GM23338 (cell line): Measurements from ENCODE around the gene IL18R1. TPM values are rescaled to one million over a fixed set of nuclear protein-coding genes. Genes with fewer than 3 reads are reported as not detected.

ENCODE experiments used
- ATAC-seq: fragments of 200-7000 bp; cut with Tn5 transposase; 3 replicates; pipeline ENCODE4 v1.9.1; 2020
- DNase-seq: peaks from one replicate; pipeline ENCODE4 v3.0.0-alpha.2; 2015; ENCODE audit warnings: low spot score
- H2AFZ ChIP-seq: fragments of 200-600 bp; sonication (generic); 2 replicates; pipeline ENCODE4 v1.8.0; 2016; ENCODE audit warnings: antibody characterized with exemption, mild to moderate bottlenecking, moderate library complexity
- H3F3A ChIP-seq: fragments of 200-600 bp; sonication (generic); replicated peaks from 2 replicates; pipeline ENCODE4 v1.8.0; 2017; ENCODE audit warnings: antibody characterized with exemption, mixed run types, low read depth
- H3K27ac ChIP-seq: fragments of 200-600 bp; sonication (generic); 2 replicates; pipeline ENCODE4 v1.6.1; 2016; ENCODE audit warnings: low read depth
- H3K27me3 ChIP-seq: fragments of 200-600 bp; sonication (generic); 2 replicates; pipeline ENCODE4 v1.8.0; 2016; ENCODE audit warnings: mild to moderate bottlenecking, mixed run types, moderate library complexity; ENCODE audit not compliant: insufficient read depth
- H3K36me3 ChIP-seq: fragments of 200-600 bp; sonication (generic); 2 replicates; pipeline ENCODE4 v1.8.0; 2016; ENCODE audit warnings: mild to moderate bottlenecking; ENCODE audit not compliant: insufficient read depth
- H3K4me1 ChIP-seq: fragments of 200-600 bp; sonication (generic); 2 replicates; pipeline ENCODE4 v1.8.0; 2016; ENCODE audit warnings: mild to moderate bottlenecking, moderate library complexity; ENCODE audit not compliant: insufficient read depth
- H3K4me2 ChIP-seq: fragments of 200-600 bp; sonication (generic); 2 replicates; pipeline ENCODE4 v1.7.1; 2017; ENCODE audit warnings: mixed run types
- H3K4me3 ChIP-seq: fragments of 200-600 bp; sonication (generic); 2 replicates; pipeline ENCODE4 v1.6.1; 2016; ENCODE audit warnings: mixed run types
- H3K79me2 ChIP-seq: fragments of 200-600 bp; sonication (generic); replicated peaks from 2 replicates; pipeline ENCODE4 v1.8.0; 2017; ENCODE audit warnings: mild to moderate bottlenecking; ENCODE audit not compliant: insufficient read depth
- H3K9me2 ChIP-seq: fragments of 200-600 bp; sonication (generic); 2 replicates; pipeline ENCODE4 v1.8.0; 2017; ENCODE audit not compliant: insufficient read depth
- H4K20me1 ChIP-seq: fragments of 200-600 bp; sonication (generic); replicated peaks from 2 replicates; pipeline ENCODE4 v1.8.0; 2017; ENCODE audit warnings: mild to moderate bottlenecking; ENCODE audit not compliant: insufficient read depth
- H3K27ac Mint-ChIP-seq: 2 replicates; pipeline ENCODE4 v1.8.0; 2020; ENCODE audit warnings: inconsistent platforms, mild to moderate bottlenecking, moderate library complexity, mixed read lengths
- H3K27me3 Mint-ChIP-seq: 3 replicates; pipeline ENCODE4 v1.8.0; 2022; ENCODE audit warnings: low read depth, mild to moderate bottlenecking, moderate library complexity, mixed read lengths, inconsistent platforms; ENCODE audit not compliant: insufficient read depth, poor library complexity
- H3K36me3 Mint-ChIP-seq: 3 replicates; pipeline ENCODE4 v1.8.0; 2021; ENCODE audit warnings: low read depth, mild to moderate bottlenecking, inconsistent platforms, moderate library complexity, mixed read lengths
- H3K4me1 Mint-ChIP-seq: 3 replicates; pipeline ENCODE4 v1.8.0; 2020; ENCODE audit warnings: mild to moderate bottlenecking, inconsistent platforms, mixed read lengths
- H3K4me3 Mint-ChIP-seq: 3 replicates; pipeline ENCODE4 v1.8.0; 2021; ENCODE audit warnings: moderate library complexity, mild to moderate bottlenecking, inconsistent platforms, mixed read lengths
- H3K9me3 Mint-ChIP-seq: 3 replicates; pipeline ENCODE4 v1.8.0; 2020; ENCODE audit warnings: moderate library complexity, mild to moderate bottlenecking, inconsistent platforms, mixed read lengths
- CREB1 ChIP-seq: fragments of 250-450 bp; sonication (Bioruptor Pico); IDR thresholded peaks from 2 replicates; pipeline ENCODE4 v1.5.0; 2020; ENCODE audit warnings: low read depth, mild to moderate bottlenecking, moderate library complexity
- CTCF ChIP-seq, 2 experiments: fragments of 200-600 bp in 1 of 2; sonication (generic) in 1 of 2; conservative IDR thresholded peaks; 2 replicates each; pipeline versions ENCODE4 v1.5.1 to v1.6.1; 2016 to 2017; ENCODE audit warnings: antibody characterized with exemption in 2 of 2, low read depth in 2 of 2, mild to moderate bottlenecking in 2 of 2, moderate library complexity in 1 of 2
- ETS1 ChIP-seq: IDR thresholded peaks from 2 replicates; pipeline ENCODE4 v1.6.1; 2016; ENCODE audit warnings: antibody characterized with exemption
- EZH2 ChIP-seq: fragments of 200-600 bp; sonication (generic); IDR thresholded peaks from one replicate; pipeline ENCODE4 v1.8.0; 2017; ENCODE audit warnings: antibody characterized with exemption, mild to moderate bottlenecking, low read depth; ENCODE audit not compliant: unreplicated experiment
- EZH2phosphoT487 ChIP-seq: fragments of 200-600 bp; sonication (generic); IDR thresholded peaks from one replicate; pipeline ENCODE4 v1.8.1; 2018; ENCODE audit warnings: antibody characterized with exemption; ENCODE audit not compliant: unreplicated experiment
- JUNB ChIP-seq: IDR thresholded peaks from one replicate; pipeline ENCODE4 v1.6.1; 2016; ENCODE audit warnings: antibody characterized with exemption; ENCODE audit not compliant: unreplicated experiment
- NANOG ChIP-seq: IDR thresholded peaks from 2 replicates; pipeline ENCODE4 v1.6.1; 2016; ENCODE audit warnings: antibody characterized with exemption, borderline replicate concordance
- POLR2AphosphoS5 ChIP-seq: IDR thresholded peaks from 2 replicates; pipeline ENCODE4 v1.6.1; 2016; ENCODE audit warnings: antibody characterized with exemption, low read depth
- STAT1 ChIP-seq: IDR thresholded peaks from one replicate; pipeline ENCODE4 v1.6.1; 2016; ENCODE audit warnings: antibody characterized with exemption; ENCODE audit not compliant: unreplicated experiment
- ZNF114 ChIP-seq: fragments of 250-450 bp; sonication (Bioruptor Pico); IDR thresholded peaks from 2 replicates; pipeline ENCODE4 v1.5.0; 2020; ENCODE audit warnings: mild to moderate bottlenecking, moderate library complexity
- ZNF331 ChIP-seq: fragments of 250-450 bp; sonication (Bioruptor Pico); IDR thresholded peaks from 2 replicates; pipeline ENCODE4 v1.5.0; 2020; ENCODE audit warnings: low read depth, mild to moderate bottlenecking, moderate library complexity
- ZNF462 ChIP-seq: fragments of 250-450 bp; sonication (Bioruptor Pico); IDR thresholded peaks from 2 replicates; pipeline ENCODE4 v1.5.0; 2020; ENCODE audit warnings: mild to moderate bottlenecking, moderate library complexity
- polyA plus RNA-seq: library from polyadenylated mRNA; unstranded; fragments of >200 nt; fragmentation: Nextera tagmentation; extraction: Ambion mirVana; gene quantifications from 2 replicates; pipeline ENCODE4 v1.2.1, GENCODE V29; 2016
- total RNA-seq: library from RNA; depleted of rRNA; stranded (reverse); fragments of >200 nt; shearing (Covaris generic); gene quantifications from 2 replicates; pipeline ENCODE4 v1.2.3, GENCODE V29; 2014
- TF ChIP-seq, protein P1 (sequence below): IDR thresholded peaks from one replicate; pipeline ENCODE4 v1.6.1; 2018; ENCODE audit warnings: antibody characterized with exemption; ENCODE audit not compliant: unreplicated experiment

Gene IL18R1
- total and polyA plus RNA-seq, 2 experiments from 2014 or later, result 0.17 to 0.39 TPM

DNA sequence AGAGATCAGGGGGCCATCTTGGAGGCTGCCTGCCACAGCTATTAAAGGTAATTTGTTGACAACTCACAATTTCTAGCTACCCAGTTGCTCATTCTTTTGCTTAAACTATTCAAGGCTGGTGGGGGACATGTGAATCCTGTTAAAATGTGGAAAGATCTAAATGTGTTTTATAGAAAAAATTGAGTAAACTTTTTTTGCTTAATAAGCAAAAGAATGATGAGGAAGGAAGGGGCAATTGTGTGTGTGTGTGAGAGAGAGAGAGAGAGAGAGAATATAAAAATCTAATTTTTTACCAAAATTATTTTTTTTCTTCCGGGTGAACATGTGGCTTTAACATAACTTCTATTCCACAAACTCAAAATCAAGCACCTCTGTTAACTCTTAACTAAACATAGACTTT lies 49.5 kb upstream of the IL18R1 start:
- H3K4me1 Mint-ChIP-seq, result no peaks in the 10 kb centered on the region
- H3K4me3 Mint-ChIP-seq, result no peak overlapping the region
- H3K36me3 Mint-ChIP-seq, result no peaks in the 10 kb centered on the region
- Histone ChIP-seq H3K79me2 (no peaks in the 10 kb centered on the region), H3K27me3 (no peaks in the 10 kb centered on the region), H3K27ac (no peak overlapping the region), H3F3A (no peaks in the 10 kb centered on the region), H4K20me1 (no peaks in the 10 kb centered on the region), H3K4me1 (no peaks in the 10 kb centered on the region), H3K36me3 (no peaks in the 10 kb centered on the region), H3K4me2 (no peak overlapping the region), H3K9me2 (0 out of 2 replicates have a peak, but pooled peaks cover 9% of the 10 kb centered on the region), H2AFZ (no peak overlapping the region), H3K4me3 (no peak overlapping the region)
- ATAC-seq, result no peak
- no peak for DNase-seq
- H3K27me3 Mint-ChIP-seq, result peaks cover 2% of the 10 kb centered on the region
- H3K9me3 Mint-ChIP-seq, result no peaks in the 10 kb centered on the region; the same call in 2 of the 3 replicates
- no peak overlapping the region for H3K27ac Mint-ChIP-seq
- TF ChIP-seq ZNF462 (no peak), JUNB (no peak), EZH2phosphoT487 (no peak), STAT1 (no peak), CREB1 (CRISPR knock-in tag) (no peak), EZH2 (no peak), ZNF331 (no peak), NANOG (no peak), ETS1 (no peak), ZNF114 (CRISPR knock-in tag) (no peak), POLR2AphosphoS5 (no peak), CTCF (conservative IDR thresholded peaks at IDR 0.05; ENCODE audit: low read depth in 2 of 2) (no peak)
- TF ChIP-seq, protein P1, sequence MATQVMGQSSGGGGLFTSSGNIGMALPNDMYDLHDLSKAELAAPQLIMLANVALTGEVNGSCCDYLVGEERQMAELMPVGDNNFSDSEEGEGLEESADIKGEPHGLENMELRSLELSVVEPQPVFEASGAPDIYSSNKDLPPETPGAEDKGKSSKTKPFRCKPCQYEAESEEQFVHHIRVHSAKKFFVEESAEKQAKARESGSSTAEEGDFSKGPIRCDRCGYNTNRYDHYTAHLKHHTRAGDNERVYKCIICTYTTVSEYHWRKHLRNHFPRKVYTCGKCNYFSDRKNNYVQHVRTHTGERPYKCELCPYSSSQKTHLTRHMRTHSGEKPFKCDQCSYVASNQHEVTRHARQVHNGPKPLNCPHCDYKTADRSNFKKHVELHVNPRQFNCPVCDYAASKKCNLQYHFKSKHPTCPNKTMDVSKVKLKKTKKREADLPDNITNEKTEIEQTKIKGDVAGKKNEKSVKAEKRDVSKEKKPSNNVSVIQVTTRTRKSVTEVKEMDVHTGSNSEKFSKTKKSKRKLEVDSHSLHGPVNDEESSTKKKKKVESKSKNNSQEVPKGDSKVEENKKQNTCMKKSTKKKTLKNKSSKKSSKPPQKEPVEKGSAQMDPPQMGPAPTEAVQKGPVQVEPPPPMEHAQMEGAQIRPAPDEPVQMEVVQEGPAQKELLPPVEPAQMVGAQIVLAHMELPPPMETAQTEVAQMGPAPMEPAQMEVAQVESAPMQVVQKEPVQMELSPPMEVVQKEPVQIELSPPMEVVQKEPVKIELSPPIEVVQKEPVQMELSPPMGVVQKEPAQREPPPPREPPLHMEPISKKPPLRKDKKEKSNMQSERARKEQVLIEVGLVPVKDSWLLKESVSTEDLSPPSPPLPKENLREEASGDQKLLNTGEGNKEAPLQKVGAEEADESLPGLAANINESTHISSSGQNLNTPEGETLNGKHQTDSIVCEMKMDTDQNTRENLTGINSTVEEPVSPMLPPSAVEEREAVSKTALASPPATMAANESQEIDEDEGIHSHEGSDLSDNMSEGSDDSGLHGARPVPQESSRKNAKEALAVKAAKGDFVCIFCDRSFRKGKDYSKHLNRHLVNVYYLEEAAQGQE, result no peak
